GM23248 (cell line): ENCODE data around the gene LRP1-AS. TPM values are rescaled to one million over a fixed set of nuclear protein-coding genes. Genes with fewer than 3 reads are reported as not detected.
A peak's percentile ranks its signal among the peaks of the same experiment; 100 is the strongest.

Source experiments
- DNase-seq: peaks from one replicate; pipeline ENCODE4 v3.0.0-alpha.2; 2015
- H2AFZ ChIP-seq: fragments of 200-600 bp; sonication (generic); 2 replicates; pipeline ENCODE4 v1.6.1; 2016; ENCODE audit warnings: antibody characterized with exemption
- H3F3A ChIP-seq: fragments of 200-600 bp; sonication (generic); 2 replicates; pipeline ENCODE4 v1.6.1; 2016; ENCODE audit warnings: mild to moderate bottlenecking, antibody characterized with exemption, mixed run types; ENCODE audit not compliant: insufficient read depth
- H3K27ac ChIP-seq: fragments of 200-600 bp; sonication (generic); 2 replicates; pipeline ENCODE4 v1.5.1; 2016; ENCODE audit warnings: mild to moderate bottlenecking
- H3K27me3 ChIP-seq: fragments of 200-600 bp; sonication (generic); replicated peaks from 2 replicates; pipeline ENCODE4 v1.6.1; 2016; ENCODE audit warnings: mild to moderate bottlenecking; ENCODE audit not compliant: insufficient read depth
- H3K36me3 ChIP-seq: fragments of 200-600 bp; sonication (generic); 2 replicates; pipeline ENCODE4 v1.6.1; 2016; ENCODE audit warnings: low read depth, mild to moderate bottlenecking
- H3K4me1 ChIP-seq: fragments of 200-600 bp; sonication (generic); 2 replicates; pipeline ENCODE4 v1.6.1; 2016; ENCODE audit warnings: mild to moderate bottlenecking; ENCODE audit not compliant: insufficient read depth
- H3K4me2 ChIP-seq: fragments of 200-600 bp; sonication (generic); one replicate; pipeline ENCODE4 v1.6.1; 2016; ENCODE audit warnings: mild to moderate bottlenecking; ENCODE audit not compliant: unreplicated experiment
- H3K4me3 ChIP-seq: fragments of 200-600 bp; sonication (generic); 2 replicates; pipeline ENCODE4 v1.5.1; 2016; ENCODE audit warnings: mild to moderate bottlenecking
- H3K79me2 ChIP-seq: fragments of 200-600 bp; sonication (generic); 2 replicates; pipeline ENCODE4 v1.6.1; 2016; ENCODE audit warnings: mild to moderate bottlenecking; ENCODE audit not compliant: insufficient read depth
- H3K9ac ChIP-seq: fragments of 200-600 bp; sonication (generic); 2 replicates; pipeline ENCODE4 v1.6.1; 2016; ENCODE audit warnings: mild to moderate bottlenecking
- H3K9me2 ChIP-seq: fragments of 200-600 bp; sonication (generic); 2 replicates; pipeline ENCODE4 v1.6.1; 2016; ENCODE audit warnings: mixed run types, mild to moderate bottlenecking, moderate library complexity; ENCODE audit not compliant: insufficient read depth
- H3K9me3 ChIP-seq: fragments of 200-600 bp; sonication (generic); one replicate; pipeline ENCODE4 v1.6.1; 2017; ENCODE audit warnings: low read depth
- H4K20me1 ChIP-seq: fragments of 200-600 bp; sonication (generic); 2 replicates; pipeline ENCODE4 v1.6.0; 2016; ENCODE audit not compliant: insufficient read depth
- EZH2 ChIP-seq: fragments of 200-600 bp; sonication (generic); IDR thresholded peaks from 2 replicates; pipeline ENCODE4 v1.6.1; 2018; ENCODE audit warnings: antibody characterized with exemption, mild to moderate bottlenecking; ENCODE audit not compliant: insufficient read depth, poor library complexity, severe bottlenecking
- EZH2phosphoT487 ChIP-seq: fragments of 200-600 bp; sonication (generic); IDR thresholded peaks from 2 replicates; pipeline ENCODE4 v1.6.1; 2018; ENCODE audit warnings: antibody characterized with exemption, moderate library complexity, mild to moderate bottlenecking, low read depth; ENCODE audit not compliant: insufficient read depth
- WGBS, 2 experiments: methylation state at CpG; one replicate each; pipeline ENCODE4 v1.1.6; 2015 to 2017; ENCODE audit warnings: low lambda C conversion rate in 2 of 2, low coverage in 1 of 2; ENCODE audit errors: missing lambda C conversion rate in 2 of 2; 5-methylcytosine and 5-hydroxymethylcytosine counted together
- in situ Hi-C: fragments of 300-500 bp; cut with MboI; formaldehyde crosslinking; loops from 2 replicates; pipeline ENCODE4 v1.15.0; 2020
- polyA plus RNA-seq: library from polyadenylated mRNA; unstranded; fragments of >200 nt; fragmentation: Nextera tagmentation; extraction: Ambion mirVana; gene quantifications from 2 replicates; pipeline ENCODE4 v1.2.1, GENCODE V29; 2016
- total RNA-seq: library from RNA; depleted of rRNA; stranded (reverse); fragments of >200 nt; shearing (Covaris generic); gene quantifications from 2 replicates; pipeline ENCODE4 v1.2.3, GENCODE V29; 2014

Gene LRP1-AS
- total and polyA plus RNA-seq, 2 experiments from 2014 or later, result 0.60 TPM; not detected in 1

DNA sequence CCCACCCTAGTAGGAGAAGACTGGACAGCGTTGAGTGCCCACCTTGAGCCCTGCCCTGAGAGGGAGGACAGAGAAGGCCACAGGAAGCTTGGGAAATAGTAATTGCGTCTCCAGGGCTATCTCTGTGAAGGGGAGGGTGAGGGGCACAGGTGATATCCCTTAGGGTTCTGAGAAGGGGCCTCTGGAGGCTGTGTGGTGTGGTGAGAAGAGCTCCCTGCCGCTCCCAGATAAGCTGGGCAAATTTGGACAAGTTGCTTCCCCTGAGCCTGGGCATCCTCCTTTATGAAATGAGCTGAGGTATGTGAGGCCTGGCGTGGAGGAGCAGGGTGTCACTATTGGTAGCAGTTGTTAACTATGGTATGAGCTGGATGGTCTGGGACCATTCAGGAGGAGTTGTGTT, 23.5 kb upstream of the LRP1-AS start:
- in situ Hi-C loops, result no loop called here
- DNase-seq, result no peak

DNA sequence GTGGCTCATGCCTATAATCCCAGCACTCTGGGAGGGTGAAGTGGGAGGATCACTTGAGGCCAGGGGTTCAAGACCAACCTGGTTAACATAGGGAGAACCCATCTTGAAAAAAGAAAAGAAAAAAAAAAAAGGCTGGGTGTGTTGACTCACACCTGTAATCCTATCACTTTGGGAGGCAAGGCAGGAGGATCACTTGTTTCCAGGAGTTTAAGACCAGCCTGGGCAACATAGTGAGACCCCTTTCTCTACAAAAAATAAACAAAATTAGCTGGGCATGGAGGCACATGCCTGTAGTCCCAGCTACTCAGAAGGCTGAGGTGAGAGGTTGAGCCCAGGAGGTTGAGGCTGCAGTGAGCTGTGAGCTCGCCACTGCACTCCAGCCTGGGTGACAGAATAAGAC, 23.0 kb upstream of the LRP1-AS start:
- Histone ChIP-seq H3K36me3 (peaks cover 59% of the 10 kb centered on the region; the same call in 1 of the 2 replicates), H3K9me2 (no peaks in the 10 kb centered on the region), H3K27me3 (no peaks in the 10 kb centered on the region), H3K4me1 (peaks cover 27% of the 10 kb centered on the region), H4K20me1 (no peaks in the 10 kb centered on the region), H3K9ac (0 out of 2 replicates have a peak overlapping the region, but pooled peaks have one; percentile 16), H3K79me2 (peaks cover 77% of the 10 kb centered on the region), H2AFZ (no peak overlapping the region), H3F3A (peaks cover 50% of the 10 kb centered on the region), H3K4me3 (no peak overlapping the region), H3K9me3 (no peaks in the 10 kb centered on the region), H3K4me2 (no peak overlapping the region), H3K27ac (peak overlapping the region; percentile 56)
- WGBS, 2 experiments, result 85 to 100% methylated on average over 1 of the region's 1 CpG
- TF ChIP-seq EZH2 (no peak), EZH2phosphoT487 (no peak)
- in situ Hi-C loops, result no loop called here
- no peak for DNase-seq

More for the DNA sequence above, 23.5 kb upstream of the LRP1-AS start:
- peaks cover 81% of the 10 kb centered on the region for H3K79me2 ChIP-seq
- H3K9me3 ChIP-seq, result no peaks in the 10 kb centered on the region
- no peak overlapping the region for H3K4me2 ChIP-seq
- WGBS, 2 experiments, result 94 to 95% methylated on average over 4 of the region's 4 CpGs
- H3K9ac ChIP-seq, result 0 out of 2 replicates have a peak overlapping the region, but pooled peaks have one; percentile 16
- H3K4me1 ChIP-seq, result peaks cover 22% of the 10 kb centered on the region
- H3K4me3 ChIP-seq, result no peak overlapping the region
- TF ChIP-seq EZH2 (no peak), EZH2phosphoT487 (no peak)
- no peaks in the 10 kb centered on the region for H3K9me2 ChIP-seq
- H2AFZ ChIP-seq, result no peak overlapping the region
- H3F3A ChIP-seq, result peaks cover 46% of the 10 kb centered on the region
- H4K20me1 ChIP-seq, result no peaks in the 10 kb centered on the region
- H3K27ac ChIP-seq, result peak overlapping the region; percentile 56
- H3K36me3 ChIP-seq, result peaks cover 57% of the 10 kb centered on the region; the same call in 1 of the 2 replicates
- H3K27me3 ChIP-seq, result no peaks in the 10 kb centered on the region

DNA sequence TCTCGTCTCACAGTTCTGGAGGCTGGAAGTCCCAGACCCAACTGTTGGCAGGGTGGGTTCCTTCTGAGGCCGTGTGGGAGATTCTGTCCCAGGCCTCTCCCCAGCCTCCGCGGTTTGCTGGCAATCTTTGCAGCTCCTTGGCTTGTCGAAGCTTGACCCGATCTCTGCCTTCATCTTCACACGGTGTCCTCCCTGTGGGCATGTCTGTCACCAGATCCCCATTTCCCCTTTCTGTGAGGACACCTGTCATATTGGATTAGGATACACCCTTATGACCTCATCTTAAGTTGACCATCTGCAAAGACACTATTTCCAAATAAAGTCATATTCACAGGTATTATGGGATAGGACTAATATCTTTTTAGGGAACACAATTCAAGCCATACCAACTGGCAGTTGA, 22.6 kb upstream of the LRP1-AS start:
- H3K27ac ChIP-seq, result peak overlapping the region; percentile 56
- WGBS, 2 experiments, result 44 to 45% methylated on average over 7 of the region's 7 CpGs
- H3K9me3 ChIP-seq, result no peaks in the 10 kb centered on the region
- in situ Hi-C loops, result no loop called here
- H3K4me1 ChIP-seq, result peaks cover 32% of the 10 kb centered on the region
- no peak overlapping the region for H3K4me3 ChIP-seq
- H3K36me3 ChIP-seq, result peaks cover 59% of the 10 kb centered on the region; the same call in 1 of the 2 replicates
- peaks cover 79% of the 10 kb centered on the region for H3K79me2 ChIP-seq
- no peak overlapping the region for H3K4me2 ChIP-seq
- no peaks in the 10 kb centered on the region for H3K27me3 ChIP-seq
- no peak for TF ChIP-seq EZH2
- TF ChIP-seq EZH2phosphoT487, result no peak
- no peaks in the 10 kb centered on the region for H3K9me2 ChIP-seq
- no peaks in the 10 kb centered on the region for H4K20me1 ChIP-seq
- H3K9ac ChIP-seq, result no peak overlapping the region
- no peak overlapping the region for H2AFZ ChIP-seq
- peaks cover 53% of the 10 kb centered on the region for H3F3A ChIP-seq
- no peak for DNase-seq

GRCh38 chr12:57169046-57169795, 21.8 kb upstream of the LRP1-AS start:
- no peak for DNase-seq
- Histone ChIP-seq H3K36me3 (peaks cover 63% of the 10 kb centered on the region), H3K4me3 (no peak overlapping the region), H3K79me2 (peaks cover 79% of the 10 kb centered on the region), H3K27ac (no peak overlapping the region), H3K27me3 (no peaks in the 10 kb centered on the region), H3K9me3 (no peaks in the 10 kb centered on the region), H2AFZ (no peak overlapping the region), H3F3A (peaks cover 56% of the 10 kb centered on the region), H4K20me1 (no peaks in the 10 kb centered on the region), H3K4me1 (peaks cover 39% of the 10 kb centered on the region), H3K4me2 (no peak overlapping the region), H3K9ac (no peak overlapping the region), H3K9me2 (no peaks in the 10 kb centered on the region)
- WGBS, 2 experiments, result 80 to 81% methylated on average over 23 of the region's 23 CpGs
- in situ Hi-C loops, result no loop called here
- TF ChIP-seq EZH2 (no peak), EZH2phosphoT487 (no peak)
